ENCODE results near the gene CRYBG1.

GRCh38 chr6:106572436-106572835 lies 211.9 kb downstream of the CRYBG1 start:
- no peak for TF ChIP-seq CTCF (conservative IDR thresholded peaks at IDR 0.05; ENCODE audit: low read depth, low read length)
- TF ChIP-seq RAD21 (IDR thresholded peaks at IDR 0.05; ENCODE audit: low read length): no peak
- TF ChIP-seq CHD1 (IDR thresholded peaks at IDR 0.05; ENCODE audit: low read depth, low read length): no peak
- no peak for TF ChIP-seq MXI1 (IDR thresholded peaks at IDR 0.05; ENCODE audit: borderline replicate concordance, low read depth, low read length)
- no peak for TF ChIP-seq USF2 (IDR thresholded peaks at IDR 0.05; ENCODE audit: low read depth, low read length)
- no peak for TF ChIP-seq MAZ (IDR thresholded peaks at IDR 0.05; ENCODE audit: borderline replicate concordance, low read depth, low read length)
- no peak for TF ChIP-seq BHLHE40 (IDR thresholded peaks at IDR 0.05; ENCODE audit: low read depth, low read length)
- no peak for TF ChIP-seq FOS (IDR thresholded peaks at IDR 0.05; ENCODE audit: low read depth, low read length)
- TF ChIP-seq POLR2A (IDR thresholded peaks at IDR 0.05; ENCODE audit: low read depth, low read length): no peak
- no peak for TF ChIP-seq MAFK (IDR thresholded peaks at IDR 0.05; ENCODE audit: low read depth, low read length)
- no peak for TF ChIP-seq CEBPB (IDR thresholded peaks at IDR 0.05; ENCODE audit: low read depth, low read length)

All from IMR-90 (cell line).